Stimulated activated CD8-positive, alpha-beta memory T cell treated with anti-CD3 and anti-CD28 coated beads, Interleukin-7, amount 100 ng/mL, for 1 hour (primary cell): ENCODE results near the gene GPR158.
A peak's percentile ranks its signal among the peaks of the same experiment; 100 is the strongest.
"Not testable (repeated sequence)": the region's sequence is repeated elsewhere in the genome, so short reads cannot be mapped to it uniquely, and the experiment has no call there.

Source experiments
- DNase-seq, 2 donors: peaks; one replicate each; pipeline ENCODE4 v3.0.0-alpha.2; 2020; ENCODE audit warnings: low read depth in 2 of 2

GPR158 gene

GRCh38 chr10:25174461-25175230 is at the start of gene GPR158:
GPR158 (plus strand) TSS chr10:25175001; CDS start chr10:25175421, 420 bp downstream.
- peak in 1 of 2 donors; percentile 19 for DNase-seq

- no peak for DNase-seq
Observed at GRCh38 chr10:25125201-25125611, 49.6 kb upstream of the GPR158 start.

- DNase-seq, result no peak
Observed at GRCh38 chr10:25129592-25129991, 45.2 kb upstream of the GPR158 start.

GRCh38 chr10:25130906-25131305 is 43.9 kb upstream of the GPR158 start:
- no peak for DNase-seq

- DNase-seq, result no peak
Observed at GRCh38 chr10:25142116-25142864, 32.5 kb upstream of the GPR158 start.

- DNase-seq, result no peak
Observed at GRCh38 chr10:25157650-25158049, 17.2 kb upstream of the GPR158 start.

GRCh38 chr10:25159591-25159990 is 15.2 kb upstream of the GPR158 start:
- DNase-seq, result no peak

GRCh38 chr10:25162391-25162790 is 12.4 kb upstream of the GPR158 start:
- no peak for DNase-seq

GRCh38 chr10:25163464-25163863 is 11.3 kb upstream of the GPR158 start:
- DNase-seq, result not testable (repeated sequence)

- no peak for DNase-seq
Observed at GRCh38 chr10:25169740-25170139, 5.1 kb upstream of the GPR158 start.

- no peak for DNase-seq
Observed at GRCh38 chr10:25170627-25171026, 4.2 kb upstream of the GPR158 start.

GRCh38 chr10:25175527-25176420 is 973 bp downstream of the GPR158 start:
- DNase-seq, result no peak

GRCh38 chr10:25176421-25176968 is 1.7 kb downstream of the GPR158 start:
- no peak for DNase-seq

GRCh38 chr10:25177093-25177753 is 2.4 kb downstream of the GPR158 start:
- DNase-seq, result no peak

GRCh38 chr10:25177754-25178135 is 2.9 kb downstream of the GPR158 start:
- no peak for DNase-seq

- DNase-seq, result no peak
Observed at GRCh38 chr10:25178411-25178810, 3.6 kb downstream of the GPR158 start.

GRCh38 chr10:25180801-25181200 is 6.0 kb downstream of the GPR158 start:
- DNase-seq, result no peak

GRCh38 chr10:25182636-25183035 is 7.8 kb downstream of the GPR158 start:
- DNase-seq, result no peak

- DNase-seq, result no peak
Observed at GRCh38 chr10:25191162-25191895, 16.5 kb downstream of the GPR158 start.

- no peak for DNase-seq
Observed at GRCh38 chr10:25198151-25198550, 23.4 kb downstream of the GPR158 start.
